Heart left ventricle (tissue), 11 donors: ENCODE data around the gene RPS18. TPM values are rescaled to one million over a fixed set of nuclear protein-coding genes. Genes with fewer than 3 reads are reported as not detected.

Experiments used
- microRNA-seq, 4 donors: library from miRNA; unstranded; fragments of <30 nt; microRNA quantifications; one replicate each; pipeline versions ENCODE4 to v1.2.0, GENCODE V29; 2017 to 2020
- polyA plus RNA-seq, 2 donors: library from polyadenylated mRNA; stranded (reverse); fragments of 200-250 nt; gene quantifications; one replicate each; pipeline ENCODE4 v1.2.3, GENCODE V29; 2013
- total RNA-seq, 9 donors: library from RNA; depleted of rRNA in 2 of 9; stranded (reverse); fragments of >200 nt in 2 of 9; fragmentation: NEBNext Ultra II Directional in 3 of 9; extraction: Animal tissue kit (Norgen Biotek cat#: 25700) in 3 of 9; gene quantifications; one replicate each; pipeline versions ENCODE4 v1.1.0 to v1.2.4, GENCODE V29; 2016 to 2023
- donor health status: ischemic (EF 13 %, LVEDD 7.1; RV severe dilation, severe dysfunction).
- donor health status: healthy with polysubstance abuse.
- donor health status: DM: no; HTN: yes; CAD: no.
- donor health status: DM: no; HTN: no; CAD: no.
- donor health status: ischemic (EF 25% LVEDD 5.7; RV mildly dilated, moderate dysfunction).
- donor health status: healthy.
- donor health status: DM: yes; HTN: yes; CAD: no.
- donor health status: PGD.
- donor health status: nonischemic (EF 23%, LVEDD 6.1; RV moderate dilation, normal function).

The RPS18 gene
- total and polyA plus RNA-seq, 11 donors, result 685 to 3,458 (median 1,145) TPM

Small RNA genes within 50 kb of the gene (microRNA-seq; reads per million reads assigned to microRNA genes)
- gene MIR6834, result 0 to 0.06 (median 0) reads per million in 4 donors
- 0 to 0.26 (median 0) reads per million in 4 donors for gene MIR6873

Other genes with a start within 250 kb of the RPS18 start
- 100 to 1,000 TPM in 2 of 9 donors, 10 to 100 TPM in 7; 18.6 to 438 (median 51.0) TPM for gene HLA-DPA1, start 198.4 kb upstream of the RPS18 start, total RNA-seq
- 10 to 100 TPM; 18.2 to 23.5 TPM for gene HLA-DPA1, start 198.4 kb upstream of the RPS18 start, polyA plus RNA-seq
- gene HLA-DPB1, start 196.1 kb upstream of the RPS18 start, total RNA-seq, result 100 to 1,000 TPM in 2 of 9 donors, 10 to 100 TPM in 7; 16.6 to 346 (median 30.7) TPM
- gene HLA-DPB1, start 196.1 kb upstream of the RPS18 start, polyA plus RNA-seq, result 10 to 100 TPM; 25.0 to 30.1 TPM
- 1 to 10 TPM in 4 of 9 donors, under 1 TPM in 5; 0.42 to 2.3 (median 0.93) TPM for gene COL11A2, start 79.6 kb upstream of the RPS18 start, total RNA-seq
- 1 to 10 TPM in 1 of 2 donors, under 1 TPM in 1; 0.39 to 4.9 TPM for gene COL11A2, start 79.6 kb upstream of the RPS18 start, polyA plus RNA-seq
- gene RXRB, start 71.4 kb upstream of the RPS18 start, total RNA-seq, result 10 to 100 TPM; 20.7 to 39.6 (median 33.4) TPM
- gene RXRB, start 71.4 kb upstream of the RPS18 start, polyA plus RNA-seq, result 10 to 100 TPM; 24.6 to 29.8 TPM
- 10 to 100 TPM; 42.4 to 70.4 (median 55.3) TPM for gene SLC39A7, start 71.2 kb upstream of the RPS18 start, total RNA-seq
- gene SLC39A7, start 71.2 kb upstream of the RPS18 start, polyA plus RNA-seq, result 100 to 1,000 TPM in 1 of 2 donors, 10 to 100 TPM in 1; 39.9 to 197 TPM
- 10 to 100 TPM; 15.8 to 31.7 (median 18.8) TPM for gene HSD17B8, start 67.4 kb upstream of the RPS18 start, total RNA-seq
- 10 to 100 TPM; 16.7 to 17.9 TPM for gene HSD17B8, start 67.4 kb upstream of the RPS18 start, polyA plus RNA-seq
- 10 to 100 TPM in 8 of 9 donors, 1 to 10 TPM in 1; 8.4 to 32.2 (median 27.3) TPM for gene RING1, start 63.6 kb upstream of the RPS18 start, total RNA-seq
- 10 to 100 TPM; 26.2 to 36.9 TPM for gene RING1, start 63.6 kb upstream of the RPS18 start, polyA plus RNA-seq
- 10 to 100 TPM; 26.4 to 47.0 (median 34.2) TPM for gene VPS52, start 199 bp upstream of the RPS18 start, total RNA-seq
- gene VPS52, start 199 bp upstream of the RPS18 start, polyA plus RNA-seq, result 10 to 100 TPM; 25.1 to 33.0 TPM
- gene B3GALT4, start 5.0 kb downstream of the RPS18 start, total RNA-seq, result 10 to 100 TPM in 2 of 9 donors, 1 to 10 TPM in 7; 7.3 to 13.8 (median 9.1) TPM
- 1 to 10 TPM; 7.4 to 8.7 TPM for gene B3GALT4, start 5.0 kb downstream of the RPS18 start, polyA plus RNA-seq
- gene WDR46, start 17.2 kb downstream of the RPS18 start, total RNA-seq, result 10 to 100 TPM; 12.2 to 39.5 (median 21.4) TPM
- 10 to 100 TPM; 20.8 to 41.0 TPM for gene WDR46, start 17.2 kb downstream of the RPS18 start, polyA plus RNA-seq
- 10 to 100 TPM; 29.2 to 62.2 (median 43.2) TPM for gene PFDN6, start 17.5 kb downstream of the RPS18 start, total RNA-seq
- gene PFDN6, start 17.5 kb downstream of the RPS18 start, polyA plus RNA-seq, result 100 to 1,000 TPM; 243 to 287 TPM
- gene RGL2, start 26.9 kb downstream of the RPS18 start, total RNA-seq, result 10 to 100 TPM; 39.3 to 61.1 (median 48.4) TPM
- 10 to 100 TPM; 34.9 to 67.8 TPM for gene RGL2, start 26.9 kb downstream of the RPS18 start, polyA plus RNA-seq
- gene TAPBP, start 42.0 kb downstream of the RPS18 start, total RNA-seq, result 100 to 1,000 TPM in 5 of 9 donors, 10 to 100 TPM in 4; 51.6 to 248 (median 107) TPM
- gene TAPBP, start 42.0 kb downstream of the RPS18 start, polyA plus RNA-seq, result 10 to 100 TPM; 28.3 to 36.9 TPM
- 10 to 100 TPM; 10.9 to 22.1 (median 14.0) TPM for gene ZBTB22, start 45.7 kb downstream of the RPS18 start, total RNA-seq
- 10 to 100 TPM in 1 of 2 donors, 1 to 10 TPM in 1; 7.5 to 15.5 TPM for gene ZBTB22, start 45.7 kb downstream of the RPS18 start, polyA plus RNA-seq
- 10 to 100 TPM; 15.6 to 46.4 (median 18.7) TPM for gene DAXX, start 50.9 kb downstream of the RPS18 start, total RNA-seq
- gene DAXX, start 50.9 kb downstream of the RPS18 start, polyA plus RNA-seq, result 10 to 100 TPM; 13.8 to 30.8 TPM
- 1 to 10 TPM in 3 of 9 donors, under 1 TPM in 3, not detected in 3; 0.39 to 7.0 (median 1.0) TPM for gene KIFC1, start 119.7 kb downstream of the RPS18 start, total RNA-seq
- under 1 TPM; 0.04 to 0.30 TPM for gene KIFC1, start 119.7 kb downstream of the RPS18 start, polyA plus RNA-seq
- gene PHF1, start 138.9 kb downstream of the RPS18 start, total RNA-seq, result 10 to 100 TPM; 43.0 to 82.1 (median 47.3) TPM
- 10 to 100 TPM; 54.0 to 77.0 TPM for gene PHF1, start 138.9 kb downstream of the RPS18 start, polyA plus RNA-seq
- gene CUTA, start 146.0 kb downstream of the RPS18 start, total RNA-seq, result 100 to 1,000 TPM in 8 of 9 donors, 10 to 100 TPM in 1; 99.3 to 142 (median 120) TPM
- 100 to 1,000 TPM; 139 to 142 TPM for gene CUTA, start 146.0 kb downstream of the RPS18 start, polyA plus RNA-seq
- 1 to 10 TPM; 2.4 to 9.9 (median 4.4) TPM for gene SYNGAP1, start 148.0 kb downstream of the RPS18 start, total RNA-seq
- 1 to 10 TPM; 5.0 to 5.8 TPM for gene SYNGAP1, start 148.0 kb downstream of the RPS18 start, polyA plus RNA-seq
- 1 to 10 TPM; 2.5 to 6.4 (median 4.7) TPM for gene ZBTB9, start 182.5 kb downstream of the RPS18 start, total RNA-seq
- 1 to 10 TPM; 2.2 to 5.6 TPM for gene ZBTB9, start 182.5 kb downstream of the RPS18 start, polyA plus RNA-seq